ENCODE measurements around the gene TMEM219. TPM values are rescaled to one million over a fixed set of nuclear protein-coding genes. Genes with fewer than 3 reads are reported as not detected.

Gene TMEM219
- total RNA-seq, 4 donors from 2014 or later = 118 to 143 (median 130) TPM

DNA sequence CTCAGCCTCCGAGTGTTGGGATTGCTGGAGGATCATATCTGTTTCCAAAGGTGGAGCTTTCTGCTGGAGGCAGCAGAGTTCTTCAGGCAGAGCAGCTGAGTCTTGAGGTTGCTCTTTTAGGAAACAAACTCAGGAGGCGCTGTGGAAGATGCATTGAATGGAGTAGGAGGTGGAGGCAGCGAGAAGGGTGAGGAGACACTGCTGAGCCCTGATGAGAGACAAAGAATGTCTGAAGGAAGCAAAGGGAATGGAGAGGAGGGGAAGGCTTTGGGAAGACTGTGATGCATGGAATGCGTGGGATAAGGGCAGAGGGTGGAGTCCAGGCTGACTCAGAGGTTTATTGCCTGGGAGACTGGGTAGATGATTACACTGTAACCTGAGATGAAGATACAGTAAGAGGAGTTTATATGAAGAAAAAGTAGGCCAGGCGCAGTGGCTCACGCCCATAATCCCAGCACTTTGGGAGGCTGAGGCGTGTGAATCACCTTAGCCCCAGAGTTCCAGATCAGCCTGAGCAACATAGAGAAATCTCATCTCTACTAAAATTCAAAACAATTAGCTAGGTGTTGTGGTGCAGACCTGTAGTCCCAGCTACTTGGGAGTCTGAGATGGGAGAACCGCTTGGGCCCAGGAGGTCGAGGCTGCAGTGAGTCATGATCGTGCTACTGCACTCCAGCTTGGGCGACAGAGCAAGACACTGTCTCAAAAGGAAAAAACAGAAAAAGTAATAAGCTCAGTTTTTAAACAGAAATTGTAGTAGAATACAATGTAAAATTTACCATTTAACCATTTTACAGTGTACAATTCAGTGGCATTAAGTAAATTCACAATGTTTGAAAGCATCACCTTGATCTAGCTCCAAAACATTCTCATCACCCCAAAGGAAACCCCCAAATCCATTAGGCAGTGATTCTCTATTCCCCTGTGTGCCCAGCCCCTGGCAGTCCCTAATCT lies 17.8 kb upstream of the TMEM219 start:
- DNase-seq (ENCODE audit: low spot score in 2 of 2) = peak; percentile 43 to 78
- H3K4me3 ChIP-seq (ENCODE audit: low read depth, poor library complexity, severe bottlenecking) = no peak overlapping the region
- no peak for TF ChIP-seq POLR2A (IDR thresholded peaks at IDR 0.05)
- TF ChIP-seq, protein P1, sequence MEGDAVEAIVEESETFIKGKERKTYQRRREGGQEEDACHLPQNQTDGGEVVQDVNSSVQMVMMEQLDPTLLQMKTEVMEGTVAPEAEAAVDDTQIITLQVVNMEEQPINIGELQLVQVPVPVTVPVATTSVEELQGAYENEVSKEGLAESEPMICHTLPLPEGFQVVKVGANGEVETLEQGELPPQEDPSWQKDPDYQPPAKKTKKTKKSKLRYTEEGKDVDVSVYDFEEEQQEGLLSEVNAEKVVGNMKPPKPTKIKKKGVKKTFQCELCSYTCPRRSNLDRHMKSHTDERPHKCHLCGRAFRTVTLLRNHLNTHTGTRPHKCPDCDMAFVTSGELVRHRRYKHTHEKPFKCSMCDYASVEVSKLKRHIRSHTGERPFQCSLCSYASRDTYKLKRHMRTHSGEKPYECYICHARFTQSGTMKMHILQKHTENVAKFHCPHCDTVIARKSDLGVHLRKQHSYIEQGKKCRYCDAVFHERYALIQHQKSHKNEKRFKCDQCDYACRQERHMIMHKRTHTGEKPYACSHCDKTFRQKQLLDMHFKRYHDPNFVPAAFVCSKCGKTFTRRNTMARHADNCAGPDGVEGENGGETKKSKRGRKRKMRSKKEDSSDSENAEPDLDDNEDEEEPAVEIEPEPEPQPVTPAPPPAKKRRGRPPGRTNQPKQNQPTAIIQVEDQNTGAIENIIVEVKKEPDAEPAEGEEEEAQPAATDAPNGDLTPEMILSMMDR (IDR thresholded peaks at IDR 0.05) = no peak
- WGBS, 2 donors = 31% methylated on average over 11 of the region's 11 CpGs
- intact Hi-C loops (cut with DNase I; ENCODE audit: low total_unique reads) = no loop called here

DNA sequence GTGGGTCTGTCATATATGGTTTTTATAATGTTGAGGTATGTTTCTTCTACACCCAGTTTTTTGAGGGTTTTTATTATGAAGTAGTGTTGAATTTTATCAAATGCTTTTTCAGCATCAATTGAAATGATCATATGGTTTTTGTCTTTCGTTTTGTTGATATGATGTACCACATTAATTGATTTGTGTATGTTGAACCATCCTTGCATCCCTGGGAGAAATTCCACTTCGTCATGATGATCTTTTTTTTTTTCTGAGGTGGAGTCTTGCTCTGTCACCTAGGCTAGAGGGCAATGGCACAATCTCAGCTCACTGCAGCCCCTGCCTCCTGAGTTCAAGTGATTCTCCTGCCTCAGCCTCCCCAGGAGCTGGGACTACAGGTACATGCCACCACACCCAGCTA lies 14.0 kb upstream of the TMEM219 start:
- DNase-seq (ENCODE audit: low spot score in 2 of 2) = no peak
- H3K4me3 ChIP-seq (ENCODE audit: low read depth, poor library complexity, severe bottlenecking) = no peak overlapping the region
- 86 to 88% methylated on average over 2 of the region's 2 CpGs for WGBS, 2 donors
- intact Hi-C loops (cut with DNase I; ENCODE audit: low total_unique reads) = no loop called here
- TF ChIP-seq POLR2A (IDR thresholded peaks at IDR 0.05) = no peak
- TF ChIP-seq, protein P1 (IDR thresholded peaks at IDR 0.05) = no peak

DNA sequence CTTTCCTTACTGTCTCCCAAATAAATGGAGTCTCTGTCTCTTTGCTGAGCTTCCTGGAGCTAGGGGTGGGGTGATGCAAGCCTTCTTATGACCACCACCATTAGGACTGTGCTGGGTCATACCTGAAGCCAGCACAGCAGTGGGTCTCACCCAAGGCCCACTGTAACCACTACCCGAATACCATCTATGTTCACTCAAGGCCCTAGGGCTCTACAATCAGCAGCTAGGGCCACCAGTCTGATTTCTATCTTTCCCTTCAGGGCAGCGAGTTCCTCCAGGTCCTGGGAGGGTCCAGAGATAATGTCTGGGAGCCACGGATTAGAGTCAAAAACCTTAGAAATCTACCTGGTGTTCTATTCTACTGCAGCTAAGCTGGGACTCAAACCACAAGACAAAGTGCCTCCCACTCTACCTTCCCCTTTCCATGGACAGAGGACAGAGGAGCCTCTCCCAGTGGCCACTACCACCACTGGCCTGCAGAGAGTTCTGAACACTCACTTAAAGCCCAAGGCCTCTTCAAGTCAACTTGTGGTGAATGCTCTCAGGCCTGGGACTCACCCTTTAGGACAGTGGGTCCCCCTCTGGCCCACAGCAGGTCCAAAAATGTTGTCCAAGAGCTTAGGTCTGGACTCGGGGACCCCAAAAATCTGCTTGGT lies 10.9 kb upstream of the TMEM219 start:
- H3K4me3 ChIP-seq (ENCODE audit: low read depth, poor library complexity, severe bottlenecking) = no peak overlapping the region
- intact Hi-C loops (cut with DNase I; ENCODE audit: low total_unique reads) = no loop called here
- TF ChIP-seq, protein P1 (IDR thresholded peaks at IDR 0.05) = no peak
- TF ChIP-seq POLR2A (IDR thresholded peaks at IDR 0.05) = no peak
- no peak for DNase-seq (ENCODE audit: low spot score in 2 of 2)
- 93 to 94% methylated on average over 4 of the region's 4 CpGs for WGBS, 2 donors

DNA sequence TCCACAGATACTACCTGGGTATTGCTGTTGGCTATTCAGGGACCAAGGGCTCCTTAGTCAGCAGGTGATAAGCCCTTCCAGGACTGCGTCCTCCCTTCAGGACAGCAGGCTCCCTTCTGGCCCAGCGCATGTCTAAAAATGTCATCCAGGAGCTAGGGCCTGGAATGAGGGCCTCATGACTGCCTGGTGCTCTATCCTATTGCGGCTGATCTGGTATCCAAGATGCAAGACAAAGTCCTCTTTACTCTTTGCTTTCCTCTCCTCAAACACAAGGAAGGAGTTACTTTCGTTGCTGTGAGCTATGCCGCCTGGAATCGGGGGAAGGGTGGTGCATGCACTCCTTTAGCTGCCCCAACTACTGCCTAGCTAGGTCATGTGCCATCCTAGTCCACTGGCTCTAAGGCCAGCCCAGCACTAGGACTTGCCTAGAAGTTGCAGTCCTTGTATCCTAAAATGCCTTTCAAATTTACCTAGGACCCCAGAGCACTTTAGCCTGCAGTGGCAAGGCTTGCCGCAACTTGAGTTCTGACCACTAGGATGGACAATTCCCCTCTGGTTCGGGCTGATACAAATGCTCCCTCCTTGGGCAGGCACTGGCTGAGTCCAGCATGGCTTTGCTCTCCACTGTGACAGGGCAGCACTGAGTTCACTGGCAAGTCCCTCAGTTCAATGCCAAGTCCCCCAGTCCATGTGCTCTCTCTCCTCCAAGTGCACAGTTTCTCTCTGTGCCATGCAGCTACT lies 10.1 kb upstream of the TMEM219 start:
- WGBS, 2 donors = 89 to 94% methylated on average over 8 of the region's 8 CpGs
- TF ChIP-seq, protein P1 (IDR thresholded peaks at IDR 0.05) = no peak
- no peak for TF ChIP-seq POLR2A (IDR thresholded peaks at IDR 0.05)
- no peak overlapping the region for H3K4me3 ChIP-seq (ENCODE audit: low read depth, poor library complexity, severe bottlenecking)
- intact Hi-C loops (cut with DNase I; ENCODE audit: low total_unique reads) = no loop called here
- DNase-seq (ENCODE audit: low spot score in 2 of 2) = no peak

DNA sequence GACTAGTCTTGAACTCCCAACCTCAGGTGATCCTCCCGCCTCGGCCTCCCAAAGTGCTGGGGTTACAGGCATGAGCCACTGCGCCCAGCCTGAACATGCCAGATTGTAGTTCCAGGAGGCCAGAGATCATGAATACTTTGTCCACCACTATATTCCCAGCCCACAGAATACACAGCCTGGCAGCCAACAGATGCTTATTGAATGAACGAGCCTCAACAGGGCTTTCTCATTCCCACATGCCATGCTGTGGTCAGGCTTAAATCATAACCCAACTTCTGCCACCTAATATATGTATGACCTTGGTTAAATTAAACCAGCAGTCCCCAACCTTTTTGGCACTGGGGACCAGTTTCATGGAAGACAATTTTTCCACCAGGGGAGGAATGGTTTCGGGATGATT lies 3.1 kb upstream of the TMEM219 start:
- DNase-seq (ENCODE audit: low spot score in 2 of 2) = no peak
- no peak for TF ChIP-seq POLR2A (IDR thresholded peaks at IDR 0.05)
- TF ChIP-seq, protein P1 (IDR thresholded peaks at IDR 0.05) = no peak
- intact Hi-C loops (cut with DNase I; ENCODE audit: low total_unique reads) = no loop called here
- no peak overlapping the region for H3K4me3 ChIP-seq (ENCODE audit: low read depth, poor library complexity, severe bottlenecking)
- WGBS, 2 donors = 87 to 90% methylated on average over 5 of the region's 5 CpGs
